HCT116 (cell line): ENCODE data around the gene COTL1. TPM values are rescaled to one million over a fixed set of nuclear protein-coding genes. Genes with fewer than 3 reads are reported as not detected.

ENCODE experiments used
- ATAC-seq: fragments of 200-7000 bp; cut with Tn5 transposase; 2 replicates; pipeline ENCODE4 v1.9.1; 2020; ENCODE audit warnings: mild to moderate bottlenecking, moderate library complexity
- BruUV-seq: library from RNA; stranded (reverse); fragments of 400-500 nt; replicated peaks from 2 replicates; lab custom pipeline; 2021; lab: Mats Ljungman, UMichigan
- CTCF ChIA-PET: fragments of 300-600 bp; sonication (Branson Sonifier 250); formaldehyde crosslinking; loops from one replicate; lab custom pipeline; 2021; ENCODE audit warnings: antibody characterized with exemption; lab: Charles Lee
- POLR2A ChIA-PET: fragments of 300-600, 350-600 bp; sonication (Branson Sonifier 250); formaldehyde crosslinking; loops from one replicate; lab custom pipeline; 2021; ENCODE audit warnings: antibody characterized with exemption; lab: Charles Lee
- RAD21 ChIA-PET, 2 experiments: fragments of 300-600 bp; sonication (Branson Sonifier 250); formaldehyde crosslinking; loops; one replicate each; lab custom pipeline; 2023; ENCODE audit warnings: low total read pairs in 2 of 2; ENCODE audit not compliant: uncharacterized antibody in 2 of 2, unreplicated experiment in 2 of 2, low non-redundant PET in 1 of 2; lab: Charles Lee
- DNase-seq: peaks from one replicate; pipeline ENCODE4 v3.0.0-alpha.2; 2010; ENCODE audit warnings: low read depth, low spot score
- H2AFZ ChIP-seq: fragments of 200-600 bp; shearing (Covaris generic), sonication (generic); 2 replicates; pipeline ENCODE4 v1.6.1; 2017; ENCODE audit warnings: low read depth, mixed run types, mixed read lengths, antibody characterized with exemption, low read length; ENCODE audit not compliant: poor library complexity, severe bottlenecking
- H3K27ac ChIP-seq: 2 replicates; pipeline ENCODE4 v1.5.1; 2012; ENCODE audit warnings: low read depth, low read length
- H3K27me3 ChIP-seq: fragments of 200-600 bp; sonication (generic); 2 replicates; pipeline ENCODE4 v1.6.1; 2016; ENCODE audit warnings: mixed run types, low read length, mixed read lengths; ENCODE audit not compliant: insufficient read depth
- H3K36me3 ChIP-seq, 2 experiments: fragments of 200-500 bp in 1 of 2; fragments of 200-600 bp in 1 of 2; sonication (Bioruptor generic) in 1 of 2; sonication (generic) in 1 of 2; 2 replicates each; pipeline versions ENCODE4 v1.5.1 to v1.6.1; 2014 to 2016; ENCODE audit warnings: low read length in 2 of 2, inconsistent platforms in 1 of 2, mixed read lengths in 1 of 2, mixed run types in 1 of 2; ENCODE audit not compliant: insufficient read depth in 2 of 2, control insufficient read depth in 1 of 2
- H3K4me1 ChIP-seq, 2 experiments: fragments of 200-600 bp in 1 of 2; sonication (generic) in 1 of 2; 2 replicates each; pipeline versions ENCODE4 v1.5.1 to v1.6.1; 2012 to 2017; ENCODE audit warnings: low read length in 2 of 2, inconsistent platforms in 1 of 2, mild to moderate bottlenecking in 1 of 2, mixed read lengths in 1 of 2, mixed run types in 1 of 2, moderate library complexity in 1 of 2; ENCODE audit not compliant: insufficient read depth in 2 of 2, control insufficient read depth in 1 of 2
- H3K4me2 ChIP-seq: fragments of 200-600 bp; sonication (generic); 2 replicates; pipeline ENCODE4 v1.6.1; 2017; ENCODE audit warnings: mixed run types, low read length, mixed read lengths
- H3K4me3 ChIP-seq, 2 experiments: fragments of 200-600 bp in 1 of 2; sonication (generic) in 1 of 2; replicated peaks in 1 of 2; 2 replicates each; pipeline ENCODE4 v1.5.1; 2011 to 2016; ENCODE audit warnings: low read length in 2 of 2, control low read depth in 1 of 2, low read depth in 1 of 2, mild to moderate bottlenecking in 1 of 2, mixed read lengths in 1 of 2, mixed run types in 1 of 2
- H3K79me2 ChIP-seq: fragments of 200-600 bp; sonication (generic); 2 replicates; pipeline ENCODE4 v1.6.1; 2017; ENCODE audit warnings: mild to moderate bottlenecking, mixed run types, low read length, moderate library complexity, mixed read lengths; ENCODE audit not compliant: insufficient read depth
- H3K9ac ChIP-seq: fragments of 200-600 bp; sonication (generic); 2 replicates; pipeline ENCODE4 v1.6.1; 2016; ENCODE audit warnings: low read length, mixed read lengths
- H3K9me2 ChIP-seq: fragments of 200-600 bp; sonication (generic), shearing (Covaris generic); 2 replicates; pipeline ENCODE4 v1.6.1; 2017; ENCODE audit warnings: mixed run types, mild to moderate bottlenecking, moderate library complexity; ENCODE audit not compliant: insufficient read depth
- H3K9me3 ChIP-seq, 2 experiments: fragments of 200-500 bp in 1 of 2; fragments of 200-600 bp in 1 of 2; sonication (Bioruptor generic) in 1 of 2; sonication (generic) in 1 of 2; 2 replicates each; pipeline ENCODE4 v1.6.1; 2014 to 2017; ENCODE audit warnings: low read length in 2 of 2, mixed read lengths in 2 of 2, inconsistent platforms in 1 of 2, low read depth in 1 of 2, mild to moderate bottlenecking in 1 of 2, mixed run types in 1 of 2, moderate library complexity in 1 of 2; ENCODE audit not compliant: control insufficient read depth in 1 of 2, insufficient read depth in 1 of 2
- H4K20me1 ChIP-seq: fragments of 200-600 bp; sonication (generic), shearing (Covaris generic); 2 replicates; pipeline ENCODE4 v1.6.1; 2017; ENCODE audit warnings: mixed run types, mild to moderate bottlenecking, moderate library complexity; ENCODE audit not compliant: insufficient read depth
- CBX3 ChIP-seq: IDR thresholded peaks from 2 replicates; pipeline ENCODE4 v1.6.1; 2012; ENCODE audit warnings: low read depth
- EGR1 ChIP-seq: IDR thresholded peaks from 2 replicates; pipeline ENCODE4 v1.6.1; 2012; ENCODE audit warnings: low read depth
- POLR2A ChIP-seq: IDR thresholded peaks from 2 replicates; pipeline ENCODE4 v1.7.0; 2011; ENCODE audit warnings: borderline replicate concordance; ENCODE audit not compliant: insufficient read depth, insufficient read length; ENCODE audit errors: extremely low read depth
- POLR2AphosphoS5 ChIP-seq: IDR thresholded peaks from 2 replicates; pipeline ENCODE4 v1.6.1; 2011; ENCODE audit warnings: mild to moderate bottlenecking, low read depth, low read length, moderate library complexity
- SIN3A ChIP-seq: IDR thresholded peaks from 2 replicates; pipeline ENCODE4 v1.6.1; 2012; ENCODE audit warnings: low read depth
- SRF ChIP-seq: IDR thresholded peaks from 2 replicates; pipeline ENCODE4 v1.6.1; 2012; ENCODE audit warnings: low read depth
- TCF7L2 ChIP-seq: IDR thresholded peaks from 2 replicates; pipeline ENCODE4 v1.7.0; 2011; ENCODE audit warnings: borderline replicate concordance, inconsistent platforms; ENCODE audit not compliant: insufficient read depth, insufficient read length; ENCODE audit errors: extremely low read depth
- ZFX ChIP-seq: fragments of 450-650 bp; IDR thresholded peaks from 2 replicates; pipeline ENCODE4 v1.6.1; 2017
- ZNF274 ChIP-seq: fragments of 200-500 bp; sonication (Bioruptor generic); IDR thresholded peaks from 2 replicates; pipeline ENCODE4 v1.6.1; 2014; ENCODE audit warnings: mild to moderate bottlenecking, low read depth, low read length, inconsistent platforms
- intact Hi-C: fragments of 100-400 bp; cut with micrococcal nuclease; formaldehyde crosslinking; loops from 2 replicates; pipeline ENCODE4 v1.10.0; 2022
- total RNA-seq: library from RNA; stranded (reverse); gene quantifications from one replicate; pipeline ENCODE4 v1.2.1, GENCODE V29; 2021; ENCODE audit not compliant: unreplicated experiment
- TF ChIP-seq, protein P1 (sequence below): IDR thresholded peaks from 2 replicates; pipeline ENCODE4 v1.6.1; 2012
- TF ChIP-seq, protein P2 (sequence below): IDR thresholded peaks from 2 replicates; pipeline ENCODE4 v1.6.1; 2012; ENCODE audit warnings: low read depth
- TF ChIP-seq, protein P3 (sequence below): IDR thresholded peaks from 2 replicates; pipeline ENCODE4 v1.6.1; 2011; ENCODE audit warnings: mild to moderate bottlenecking, low read length, moderate library complexity; ENCODE audit not compliant: insufficient replicate concordance; ENCODE audit errors: extremely low read depth

COTL1 gene
- total RNA-seq, 1 experiment from 2014 or later: 276 TPM

DNA sequence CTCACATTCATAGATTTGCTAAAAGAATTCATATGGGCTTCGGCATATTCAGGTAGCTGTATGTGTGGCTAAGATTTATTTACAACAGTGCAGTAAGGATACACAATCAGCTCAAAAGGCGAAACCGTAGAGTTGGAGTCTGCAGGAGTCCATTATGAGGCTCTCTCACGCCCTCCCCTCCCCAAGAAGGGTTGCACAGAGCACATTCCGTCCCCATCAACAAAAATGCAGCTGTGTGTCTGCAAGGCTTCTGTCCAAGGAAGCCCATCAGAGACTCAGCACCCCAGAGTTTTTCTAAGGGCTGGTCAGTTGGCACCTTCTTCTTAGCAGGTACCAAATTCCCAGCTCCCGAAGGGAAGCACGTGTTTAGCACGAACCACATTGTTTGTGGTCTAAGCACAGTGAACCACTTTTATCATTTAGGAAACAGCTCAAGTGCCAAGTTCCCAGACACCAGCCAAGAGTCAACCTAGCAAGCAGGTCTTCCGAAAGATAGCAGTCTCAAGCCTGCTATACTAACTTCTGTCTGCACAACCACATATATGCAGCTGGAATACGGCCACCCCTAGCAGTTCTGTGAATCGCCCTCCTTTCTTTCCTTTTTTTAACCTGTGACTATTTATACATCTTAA, 84.9 kb downstream of the COTL1 start:
- Histone ChIP-seq H3K36me3 (no peaks in the 10 kb centered on the region), H3K4me3 (no peak overlapping the region), H3K4me2 (no peak overlapping the region), H3K27ac (no peak overlapping the region), H2AFZ (no peak overlapping the region), H4K20me1 (no peaks in the 10 kb centered on the region), H3K9me2 (no peaks in the 10 kb centered on the region), H3K9ac (no peak overlapping the region), H3K4me1 (peaks cover 3 to 20% of the 10 kb centered on the region in 2 experiments; a peak in 1 of 4 replicates), H3K9me3 (peaks cover 0 to 6% of the 10 kb centered on the region in 2 experiments; a peak in 1 of 4 replicates), H3K27me3 (0 out of 2 replicates have a peak, but pooled peaks cover 4% of the 10 kb centered on the region), H3K79me2 (no peaks in the 10 kb centered on the region)
- BruUV-seq: no TSS peak
- RAD21 ChIA-PET: no interaction called here
- DNase-seq (no peak), ATAC-seq (no peak)
- POLR2A ChIA-PET: no interaction called here
- TF ChIP-seq ZFX: no peak
- TF ChIP-seq SIN3A: no peak
- TF ChIP-seq, protein P1, sequence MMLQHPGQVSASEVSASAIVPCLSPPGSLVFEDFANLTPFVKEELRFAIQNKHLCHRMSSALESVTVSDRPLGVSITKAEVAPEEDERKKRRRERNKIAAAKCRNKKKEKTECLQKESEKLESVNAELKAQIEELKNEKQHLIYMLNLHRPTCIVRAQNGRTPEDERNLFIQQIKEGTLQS: no peak
- TF ChIP-seq POLR2AphosphoS5: no peak
- TF ChIP-seq SRF: no peak
- TF ChIP-seq, protein P2, sequence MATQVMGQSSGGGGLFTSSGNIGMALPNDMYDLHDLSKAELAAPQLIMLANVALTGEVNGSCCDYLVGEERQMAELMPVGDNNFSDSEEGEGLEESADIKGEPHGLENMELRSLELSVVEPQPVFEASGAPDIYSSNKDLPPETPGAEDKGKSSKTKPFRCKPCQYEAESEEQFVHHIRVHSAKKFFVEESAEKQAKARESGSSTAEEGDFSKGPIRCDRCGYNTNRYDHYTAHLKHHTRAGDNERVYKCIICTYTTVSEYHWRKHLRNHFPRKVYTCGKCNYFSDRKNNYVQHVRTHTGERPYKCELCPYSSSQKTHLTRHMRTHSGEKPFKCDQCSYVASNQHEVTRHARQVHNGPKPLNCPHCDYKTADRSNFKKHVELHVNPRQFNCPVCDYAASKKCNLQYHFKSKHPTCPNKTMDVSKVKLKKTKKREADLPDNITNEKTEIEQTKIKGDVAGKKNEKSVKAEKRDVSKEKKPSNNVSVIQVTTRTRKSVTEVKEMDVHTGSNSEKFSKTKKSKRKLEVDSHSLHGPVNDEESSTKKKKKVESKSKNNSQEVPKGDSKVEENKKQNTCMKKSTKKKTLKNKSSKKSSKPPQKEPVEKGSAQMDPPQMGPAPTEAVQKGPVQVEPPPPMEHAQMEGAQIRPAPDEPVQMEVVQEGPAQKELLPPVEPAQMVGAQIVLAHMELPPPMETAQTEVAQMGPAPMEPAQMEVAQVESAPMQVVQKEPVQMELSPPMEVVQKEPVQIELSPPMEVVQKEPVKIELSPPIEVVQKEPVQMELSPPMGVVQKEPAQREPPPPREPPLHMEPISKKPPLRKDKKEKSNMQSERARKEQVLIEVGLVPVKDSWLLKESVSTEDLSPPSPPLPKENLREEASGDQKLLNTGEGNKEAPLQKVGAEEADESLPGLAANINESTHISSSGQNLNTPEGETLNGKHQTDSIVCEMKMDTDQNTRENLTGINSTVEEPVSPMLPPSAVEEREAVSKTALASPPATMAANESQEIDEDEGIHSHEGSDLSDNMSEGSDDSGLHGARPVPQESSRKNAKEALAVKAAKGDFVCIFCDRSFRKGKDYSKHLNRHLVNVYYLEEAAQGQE: no peak
- no peak for TF ChIP-seq POLR2A
- no peak for TF ChIP-seq ZNF274
- no peak for TF ChIP-seq TCF7L2
- TF ChIP-seq EGR1: no peak
- no peak for TF ChIP-seq CBX3
- TF ChIP-seq, protein P3, sequence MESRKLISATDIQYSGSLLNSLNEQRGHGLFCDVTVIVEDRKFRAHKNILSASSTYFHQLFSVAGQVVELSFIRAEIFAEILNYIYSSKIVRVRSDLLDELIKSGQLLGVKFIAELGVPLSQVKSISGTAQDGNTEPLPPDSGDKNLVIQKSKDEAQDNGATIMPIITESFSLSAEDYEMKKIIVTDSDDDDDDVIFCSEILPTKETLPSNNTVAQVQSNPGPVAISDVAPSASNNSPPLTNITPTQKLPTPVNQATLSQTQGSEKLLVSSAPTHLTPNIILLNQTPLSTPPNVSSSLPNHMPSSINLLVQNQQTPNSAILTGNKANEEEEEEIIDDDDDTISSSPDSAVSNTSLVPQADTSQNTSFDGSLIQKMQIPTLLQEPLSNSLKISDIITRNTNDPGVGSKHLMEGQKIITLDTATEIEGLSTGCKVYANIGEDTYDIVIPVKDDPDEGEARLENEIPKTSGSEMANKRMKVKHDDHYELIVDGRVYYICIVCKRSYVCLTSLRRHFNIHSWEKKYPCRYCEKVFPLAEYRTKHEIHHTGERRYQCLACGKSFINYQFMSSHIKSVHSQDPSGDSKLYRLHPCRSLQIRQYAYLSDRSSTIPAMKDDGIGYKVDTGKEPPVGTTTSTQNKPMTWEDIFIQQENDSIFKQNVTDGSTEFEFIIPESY: no peak
- CTCF ChIA-PET: interaction anchor here (0.9 to 1.2 kb wide), 2 partner anchors 26 to 579 kb away, joined by 3 to 4 read pairs; partner anchors contain the start of gene OSGIN1
- intact Hi-C loops: no loop called here
